ENCODE data around the gene TMEM63C.

GRCh38 chr14:77224212-77224611 lies 42.6 kb downstream of the TMEM63C start:
- TF ChIP-seq CTCF (IDR thresholded peaks at IDR 0.05) (no peak), POLR2A (IDR thresholded peaks at IDR 0.05) (no peak)
